Erythroblast (primary cell): ENCODE measurements around the gene VPS26B.

Experiments
- GATA1 ChIP-seq: IDR thresholded peaks from 2 replicates; pipeline ENCODE4 v1.6.1; 2011; ENCODE audit warnings: low read depth, mild to moderate bottlenecking, control low read depth, low read length, moderate library complexity
- POLR2A ChIP-seq: IDR thresholded peaks from 2 replicates; pipeline ENCODE4 v1.6.1; 2011; ENCODE audit warnings: mild to moderate bottlenecking, low read length

DNA sequence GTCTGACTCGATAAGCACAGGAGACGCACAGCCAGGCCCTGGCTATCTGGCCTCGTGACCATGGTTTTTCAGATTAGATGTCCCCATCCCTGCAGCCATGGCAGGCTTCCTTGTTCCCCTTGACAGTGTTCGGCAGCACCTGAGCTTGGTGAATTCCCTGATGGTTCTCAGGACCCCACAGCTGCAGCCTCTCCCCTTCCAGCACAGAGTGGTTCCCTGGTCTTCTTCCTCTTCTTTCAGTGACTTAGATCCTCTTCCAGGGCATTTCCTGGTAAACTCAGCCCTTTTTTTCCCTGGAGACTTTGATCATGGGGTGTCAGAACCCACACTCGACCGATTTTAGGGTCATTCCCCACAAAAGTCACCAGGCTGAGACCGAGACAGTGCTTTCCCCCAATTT lies 66.2 kb downstream of the VPS26B start:
- TF ChIP-seq GATA1, result no peak
- no peak for TF ChIP-seq POLR2A
